Tibial nerve (tissue), 3 donors: ENCODE data around the gene AMIGO3.

Source experiments
- CTCF ChIP-seq, 5 experiments: fragments of 200-600 bp in 3 of 5; fragments of 450-650 bp in 2 of 5; sonication (generic) in 3 of 5; IDR thresholded peaks; one replicate each; pipeline ENCODE4 v1.5.1; 2016 to 2019; ENCODE audit warnings: antibody characterized with exemption in 5 of 5, mild to moderate bottlenecking in 3 of 5, moderate library complexity in 2 of 5
- POLR2A ChIP-seq, 2 donors: fragments of 450-650 bp; IDR thresholded peaks; one replicate each; pipeline ENCODE4 v1.6.1; 2017; ENCODE audit warnings: antibody characterized with exemption in 2 of 2, mild to moderate bottlenecking in 2 of 2, moderate library complexity in 2 of 2

- TF ChIP-seq CTCF (IDR thresholded peaks at IDR 0.05) (no peak), POLR2A (IDR thresholded peaks at IDR 0.05) (no peak)
These were observed 4.5 kb downstream of the AMIGO3 start for GRCh38 chr3:49714728-49715550.
